DMS79 treated with DMSO at 0.1 percent for 48 hours (cell line): Measurements from ENCODE around the gene CDC42BPG.

ENCODE experiments used
- DNase-seq: peaks from one replicate; lab custom pipeline; 2025; lab: John Stamatoyannopoulos, UW

Gene CDC42BPG

DNA sequence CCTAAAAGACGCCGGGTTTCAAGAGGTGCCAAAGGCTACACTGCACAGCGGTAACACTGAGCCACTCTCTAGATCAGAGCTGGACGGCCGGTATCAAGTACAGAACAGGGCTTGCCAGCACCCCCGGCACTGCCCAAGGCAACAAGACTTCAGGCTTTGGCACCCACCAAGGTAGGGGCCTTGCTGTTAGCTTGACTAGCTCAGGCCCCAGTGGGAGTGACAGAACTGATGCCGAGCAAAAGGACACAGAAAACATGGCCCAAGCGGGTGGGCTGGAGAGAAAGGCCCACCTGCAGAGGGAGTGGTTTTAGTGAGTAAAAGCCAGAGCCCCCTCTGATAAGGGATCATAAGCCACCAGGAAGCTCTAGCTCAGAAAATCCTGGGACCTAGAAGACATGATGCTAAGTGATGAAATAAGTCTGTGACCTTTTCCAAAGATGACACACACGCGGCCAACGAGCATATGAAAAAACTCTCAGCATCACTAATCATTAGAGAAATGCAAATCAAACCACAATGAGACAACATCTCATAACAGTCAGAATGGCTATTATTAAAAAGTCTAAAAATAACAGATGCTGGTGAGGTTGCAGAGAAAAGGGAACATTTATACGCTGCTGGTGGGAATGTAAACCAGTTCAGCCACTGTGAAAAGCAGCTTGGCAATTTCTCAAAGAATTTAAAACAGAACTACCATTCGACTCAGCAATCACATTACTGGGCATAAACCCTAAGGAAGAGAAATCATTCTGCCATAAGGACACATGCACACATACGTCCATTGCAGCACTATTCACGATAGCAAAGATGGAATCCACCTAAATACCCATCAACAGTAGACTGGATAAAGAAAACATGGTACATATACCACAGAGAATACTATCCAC, 21.1 kb upstream of the CDC42BPG start:
- DNase-seq = no peak

DNA sequence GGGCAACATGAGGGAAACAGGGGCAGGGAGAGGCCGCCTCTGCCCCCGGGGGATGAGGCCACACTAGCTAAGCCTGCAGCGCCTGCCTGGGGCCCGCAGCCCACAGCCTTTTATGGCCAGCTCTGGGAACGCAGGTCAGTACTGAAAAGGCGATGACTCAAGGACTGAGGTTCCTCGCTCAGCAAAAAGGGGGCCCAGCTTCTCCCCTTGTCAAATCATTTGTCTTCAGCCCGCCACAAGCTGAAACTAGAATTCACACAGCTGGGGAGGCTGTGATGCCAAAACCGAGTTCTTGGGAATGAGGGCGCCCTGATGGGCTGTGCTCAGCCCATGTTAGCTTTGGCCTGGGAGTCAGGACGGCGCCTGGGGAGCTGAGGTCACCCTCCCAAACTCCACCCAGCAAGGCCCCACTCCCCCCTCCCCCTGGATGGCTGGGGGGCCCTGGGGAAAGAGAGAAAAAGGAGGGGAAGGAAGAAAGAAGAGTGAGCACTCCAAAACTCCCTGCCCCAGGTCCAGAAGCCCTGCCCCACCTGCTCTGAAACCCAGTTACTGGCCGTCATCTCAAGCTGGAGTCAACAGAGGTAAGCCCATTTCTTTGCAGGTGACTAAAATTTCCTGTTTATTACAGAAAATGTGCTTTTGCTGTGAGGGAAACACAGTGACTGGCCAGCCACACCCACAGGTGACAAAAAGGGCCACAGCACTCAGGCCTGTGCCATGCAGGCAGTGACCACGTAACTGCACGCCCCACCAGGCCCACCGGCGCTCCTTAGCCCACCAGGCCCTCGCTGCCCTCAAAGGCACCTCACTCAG, 20.2 kb upstream of the CDC42BPG start:
- no peak for DNase-seq

DNA sequence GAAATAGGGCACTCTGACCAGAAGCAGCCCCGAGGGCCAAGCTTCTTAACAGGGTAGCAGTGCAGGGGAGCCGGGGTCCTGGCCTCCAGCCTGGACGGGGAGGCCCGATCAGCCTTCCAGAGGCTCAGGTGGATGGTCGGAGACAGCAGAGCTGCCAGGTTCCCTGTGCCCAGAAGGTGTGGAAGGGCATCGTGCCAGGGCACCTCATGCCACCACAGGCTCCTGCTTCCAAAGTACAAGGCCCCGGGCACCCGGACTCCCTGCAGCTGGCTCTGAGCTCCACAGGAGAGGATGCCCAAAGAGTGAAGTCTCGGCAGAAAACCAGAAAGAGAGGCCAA, 19.7 kb upstream of the CDC42BPG start:
- no peak for DNase-seq

DNA sequence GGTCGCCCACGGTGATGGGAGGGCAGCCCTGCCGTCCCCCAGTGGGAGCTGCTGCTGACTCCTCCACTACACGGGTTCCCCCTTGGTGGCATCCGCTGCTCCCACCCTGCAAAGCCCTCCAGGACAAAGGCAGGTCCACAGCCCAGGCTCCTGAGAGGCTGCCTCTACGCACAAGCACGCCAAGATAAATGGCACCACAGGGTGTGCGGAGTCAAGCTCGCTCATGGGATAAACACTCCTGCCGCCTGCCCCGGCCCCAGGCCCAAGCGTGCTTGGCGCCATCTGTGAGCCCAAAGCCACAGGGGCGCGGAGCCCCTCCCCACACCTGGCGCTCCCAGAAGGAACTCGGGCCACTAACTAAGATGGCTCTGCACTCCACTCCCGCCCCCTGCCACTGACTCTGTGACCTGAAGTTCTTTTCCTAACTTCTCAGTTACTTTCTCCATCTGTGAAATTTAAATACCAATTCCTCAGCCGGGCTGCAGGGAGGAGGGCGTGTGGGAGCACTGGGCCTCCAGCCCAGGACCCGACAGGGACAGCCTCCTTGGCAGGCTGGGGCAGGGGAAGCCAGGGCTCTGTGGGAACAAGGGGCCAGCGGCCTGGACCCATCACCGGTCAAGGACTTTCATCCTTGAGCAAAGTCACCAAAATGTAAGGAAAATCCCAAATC, 19.1 kb upstream of the CDC42BPG start:
- peak; percentile 48 for DNase-seq

DNA sequence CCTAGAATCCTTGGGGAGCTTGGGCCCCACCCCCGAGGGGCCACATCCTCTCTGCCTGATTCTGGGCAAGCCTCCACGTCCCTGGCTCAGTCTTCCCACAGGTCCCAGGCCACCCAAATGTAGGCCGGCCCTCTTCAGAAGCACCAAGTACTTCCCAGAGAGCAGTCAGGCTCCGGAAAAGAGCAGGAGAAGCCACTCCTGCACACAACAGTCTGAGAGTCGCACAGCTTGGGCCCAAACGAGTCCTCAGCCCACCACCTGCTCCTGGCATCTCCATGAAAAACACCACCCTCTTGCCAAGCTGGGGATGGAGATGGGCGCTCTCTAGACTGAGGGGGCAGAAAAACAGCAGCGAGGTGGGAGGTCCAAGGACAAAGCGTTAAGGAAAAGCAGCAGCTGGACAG, 18.5 kb upstream of the CDC42BPG start:
- peak; percentile 48 for DNase-seq

DNA sequence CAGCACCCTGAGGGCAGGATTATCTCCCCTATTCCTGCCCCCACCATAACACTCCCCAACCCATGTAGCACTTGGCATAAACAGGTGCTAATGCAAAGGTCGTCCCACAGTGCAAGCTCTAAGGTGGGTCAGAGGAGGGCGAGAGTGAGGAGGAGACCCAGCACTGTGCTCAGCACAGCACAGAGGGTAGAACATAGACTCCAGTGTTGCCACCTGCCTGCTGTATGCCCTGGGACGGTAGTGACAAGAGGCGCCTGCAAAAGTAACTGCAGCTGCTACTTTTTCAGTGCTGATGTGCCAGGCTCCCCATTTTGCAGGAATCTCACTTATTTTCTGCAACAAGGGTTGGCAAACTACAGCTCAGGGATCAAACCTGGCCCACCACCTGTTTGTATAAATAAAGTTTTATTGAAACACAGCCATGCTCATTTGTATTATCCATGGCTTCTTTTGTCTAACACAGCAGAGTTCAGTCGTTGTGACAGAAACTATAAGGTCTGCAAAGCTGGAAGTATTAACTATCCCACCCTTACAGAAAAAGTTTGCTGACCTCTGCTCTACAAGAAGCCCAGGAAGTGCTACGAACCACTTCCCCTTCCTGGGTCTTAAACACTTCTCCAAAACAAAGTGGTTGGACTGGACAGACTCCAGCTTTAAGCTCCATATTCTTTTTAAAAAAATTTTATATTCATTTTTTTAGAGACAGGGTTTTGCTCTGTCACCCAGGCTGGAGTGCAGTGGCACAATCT, 16.9 kb upstream of the CDC42BPG start:
- no peak for DNase-seq

DNA sequence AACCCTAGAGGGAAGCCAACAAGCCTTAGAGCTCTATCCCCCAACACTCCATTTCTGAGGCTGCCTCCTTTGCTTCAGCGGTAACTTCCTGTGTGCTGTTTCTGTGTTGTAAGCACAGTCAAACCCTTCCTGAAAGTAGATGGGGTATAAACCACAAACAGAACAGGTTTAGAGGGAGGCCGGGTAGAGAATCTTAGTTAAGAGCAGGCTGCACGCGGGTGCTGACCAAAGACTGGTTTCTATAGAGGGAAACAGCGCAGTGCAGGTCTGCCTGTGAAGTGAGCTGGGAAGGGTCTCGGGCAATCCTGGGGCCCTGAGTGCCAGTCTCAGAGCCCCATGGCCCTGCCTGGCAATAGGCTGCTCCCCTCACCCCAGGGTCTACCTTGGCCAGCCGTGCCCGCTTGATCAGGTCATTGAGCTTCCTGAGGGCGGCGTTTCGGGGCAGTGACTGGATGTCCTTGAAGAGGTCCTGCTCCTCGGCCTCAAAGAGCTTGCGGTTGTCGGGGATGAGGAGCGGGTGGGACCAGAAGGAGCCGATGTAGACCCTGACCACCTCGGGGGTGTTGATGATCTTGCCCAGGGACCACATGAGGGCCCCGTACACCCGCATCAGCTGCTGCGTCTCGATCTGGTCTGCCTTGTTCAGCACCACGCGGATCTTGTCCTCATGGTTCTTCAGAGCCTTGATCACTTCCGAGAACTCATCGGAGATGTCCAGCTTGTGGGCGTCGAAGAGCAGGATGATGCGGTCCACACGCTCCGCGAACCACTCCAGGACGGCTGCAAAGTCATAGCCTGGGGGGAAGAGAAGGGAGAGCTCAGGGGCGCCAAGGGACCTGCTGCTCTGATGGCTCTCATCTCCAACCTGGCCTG, 15.3 kb upstream of the CDC42BPG start:
- no peak for DNase-seq

DNA sequence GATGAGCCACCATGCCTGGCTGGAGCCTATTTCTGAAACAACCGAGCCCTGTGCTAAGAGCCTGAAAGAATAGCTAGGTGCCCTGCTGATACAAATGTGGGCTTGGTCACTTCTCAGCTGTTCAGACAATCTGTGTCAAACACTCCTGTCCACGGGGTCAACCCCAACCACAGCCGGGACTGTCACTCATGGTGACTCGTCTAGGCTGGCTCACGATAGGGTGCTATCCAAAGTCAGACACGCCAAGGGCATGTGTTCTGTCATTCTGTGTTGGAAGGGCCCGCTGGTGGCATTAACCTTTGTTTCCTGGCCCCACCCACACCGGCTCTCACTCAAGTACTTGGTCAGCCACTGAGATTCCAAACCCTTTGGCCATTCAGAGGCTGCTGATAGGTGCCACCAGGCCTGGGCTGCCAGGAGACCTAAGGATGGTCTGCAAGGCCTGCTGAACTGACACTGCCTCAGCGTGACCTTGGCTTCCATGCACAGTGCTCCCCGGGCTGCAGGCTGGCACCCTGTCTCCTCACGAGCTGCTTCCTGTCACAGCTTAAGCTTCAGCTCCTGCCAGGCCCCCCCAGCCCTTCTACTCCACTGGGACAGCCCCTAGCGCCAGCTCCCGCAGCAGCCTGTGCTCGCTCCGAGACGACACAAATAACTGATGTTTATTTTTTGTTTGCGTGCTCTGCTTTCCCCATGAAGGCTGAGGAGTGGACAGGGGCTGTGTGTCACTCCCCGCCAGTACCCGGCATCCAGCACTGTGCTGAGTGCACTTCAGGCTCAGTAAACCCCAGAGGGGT, 14.2 kb upstream of the CDC42BPG start:
- DNase-seq = no peak

DNA sequence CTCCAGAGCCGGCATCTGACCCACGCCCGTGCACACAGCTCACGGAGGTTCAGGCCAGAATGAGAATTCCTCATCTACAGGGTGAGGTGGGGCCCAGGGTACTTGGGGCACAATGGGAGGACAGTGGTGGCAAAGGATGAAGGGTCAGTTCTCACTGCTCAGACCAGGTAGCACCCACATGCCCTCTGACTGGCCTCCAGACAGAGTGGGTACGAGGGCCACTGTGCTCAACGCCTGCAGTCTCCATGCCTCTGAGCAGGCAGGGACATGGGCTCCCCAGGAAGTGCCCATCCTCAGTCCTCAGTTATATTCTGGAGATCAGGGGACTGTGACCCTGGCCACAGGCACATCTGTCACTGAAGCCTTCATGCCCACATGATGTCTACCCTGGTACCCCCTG, 13.0 kb upstream of the CDC42BPG start:
- no peak for DNase-seq

DNA sequence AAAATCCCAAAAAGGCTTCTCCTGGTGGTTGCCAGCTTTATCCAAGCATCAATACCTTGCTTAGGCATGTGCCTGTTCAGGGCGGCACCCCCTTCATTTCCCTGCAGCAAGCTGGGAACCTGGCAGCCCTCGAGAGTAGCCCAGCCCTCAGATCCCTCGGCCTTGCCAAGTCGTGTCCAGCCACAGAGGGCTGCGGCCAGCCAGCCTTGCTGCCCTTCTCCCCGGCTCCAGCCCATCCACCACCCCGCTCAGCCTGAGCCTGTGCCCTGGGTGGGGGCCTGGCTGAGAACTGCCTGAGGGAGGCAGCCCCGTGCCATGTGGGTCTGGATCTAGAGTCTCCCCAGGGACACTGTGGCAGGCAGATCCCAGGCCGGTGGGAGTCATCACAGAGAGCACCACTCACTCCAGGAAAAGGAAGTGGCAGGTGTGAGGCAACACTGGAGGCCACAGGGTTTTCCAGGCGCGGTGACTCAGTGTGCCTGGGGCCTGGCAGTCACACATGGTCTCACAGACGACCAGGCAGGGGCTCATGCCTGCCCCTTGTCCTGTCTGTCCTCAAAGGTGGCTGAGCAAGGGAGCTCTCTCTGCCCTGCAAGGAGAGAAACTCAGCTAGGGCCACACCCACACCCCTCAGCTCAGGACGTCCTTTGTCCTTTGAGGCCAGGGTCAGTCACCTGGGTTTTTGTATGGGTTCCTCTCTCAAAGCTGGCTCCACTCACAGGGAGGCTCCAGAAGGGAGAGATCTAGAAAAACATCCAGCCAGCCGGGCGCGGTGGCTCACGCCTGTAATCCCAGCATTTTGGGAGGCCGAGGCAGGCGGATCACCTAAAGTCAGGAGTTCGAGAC, 12.2 kb upstream of the CDC42BPG start:
- no peak for DNase-seq

DNA sequence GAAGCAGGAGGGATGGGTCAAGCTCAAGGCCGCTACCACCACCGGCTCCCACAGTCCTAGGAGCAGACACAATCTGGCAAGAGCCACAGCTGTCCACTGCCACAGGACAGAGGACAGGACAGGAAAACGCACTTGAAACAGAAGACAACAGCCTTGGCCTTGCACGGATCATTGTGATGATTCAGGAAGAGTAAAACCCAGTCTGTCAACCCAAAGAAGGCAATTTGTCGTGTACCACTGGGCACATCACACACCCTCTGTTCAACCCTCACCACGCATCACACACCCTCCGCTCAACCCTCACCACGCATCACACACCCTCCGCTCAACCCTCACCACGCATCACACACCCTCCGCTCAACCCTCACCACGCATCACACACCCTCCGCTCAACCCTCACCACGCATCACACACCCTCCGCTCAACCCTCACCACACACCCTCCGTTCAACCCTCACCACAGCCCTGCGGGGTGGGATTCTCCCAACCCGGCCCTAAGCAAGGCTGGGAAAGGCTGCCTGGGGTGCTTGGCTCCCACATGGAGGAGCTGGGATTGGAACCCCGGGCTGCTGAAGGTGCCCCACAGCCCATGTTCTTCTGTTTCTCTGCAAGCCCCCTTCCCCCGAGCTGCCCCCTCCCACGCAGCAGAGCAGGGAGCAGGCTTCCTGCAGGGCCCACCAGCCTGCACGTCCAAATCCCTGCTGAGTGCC, 11.3 kb upstream of the CDC42BPG start:
- no peak for DNase-seq

DNA sequence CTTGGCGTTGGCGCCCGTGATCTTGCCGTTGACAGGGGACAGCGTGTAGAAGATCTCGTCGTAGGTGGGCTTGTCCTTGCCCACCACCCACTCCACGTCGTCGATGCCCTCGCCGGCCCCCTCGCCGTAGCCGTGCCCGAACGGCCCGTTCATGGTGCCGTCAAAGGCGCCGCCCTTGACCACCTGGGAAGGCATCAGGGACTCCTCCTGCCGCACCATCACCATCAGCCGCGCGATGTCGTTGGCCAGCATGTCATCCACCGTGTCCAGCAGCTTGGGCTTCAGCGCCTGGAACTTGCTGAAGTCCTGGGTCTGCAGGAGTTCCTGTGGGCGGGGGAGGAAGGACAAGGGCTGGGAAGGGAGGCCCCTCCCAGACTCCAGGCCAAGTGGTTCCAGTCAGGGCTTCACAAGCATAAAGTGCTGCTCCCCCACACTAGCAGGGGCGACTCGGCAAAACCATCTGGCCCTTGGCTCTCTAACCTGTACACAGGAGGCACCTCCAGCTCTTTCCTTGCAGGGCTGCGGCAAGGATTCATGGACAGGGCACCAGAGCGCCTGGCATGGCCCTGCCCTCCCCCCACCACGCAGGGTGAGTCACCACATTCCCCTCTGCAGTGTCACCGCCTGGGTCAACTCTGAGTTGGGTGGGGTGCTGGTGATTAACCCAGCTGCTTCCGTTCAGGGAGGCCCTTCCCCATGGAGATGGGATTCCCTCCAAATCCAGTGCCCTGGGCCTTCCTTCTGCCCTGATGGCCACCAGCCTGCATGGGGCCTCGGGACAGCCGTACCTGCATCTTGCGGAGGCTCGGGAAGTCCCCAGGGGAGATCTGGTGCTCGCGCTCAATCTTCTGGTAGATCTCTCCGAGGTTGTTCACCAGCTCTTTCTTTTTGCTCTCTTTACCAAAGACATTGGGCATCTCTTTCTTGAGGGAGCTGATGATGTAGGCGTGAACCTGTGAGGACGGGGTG, 10.4 kb upstream of the CDC42BPG start:
- no peak for DNase-seq

DNA sequence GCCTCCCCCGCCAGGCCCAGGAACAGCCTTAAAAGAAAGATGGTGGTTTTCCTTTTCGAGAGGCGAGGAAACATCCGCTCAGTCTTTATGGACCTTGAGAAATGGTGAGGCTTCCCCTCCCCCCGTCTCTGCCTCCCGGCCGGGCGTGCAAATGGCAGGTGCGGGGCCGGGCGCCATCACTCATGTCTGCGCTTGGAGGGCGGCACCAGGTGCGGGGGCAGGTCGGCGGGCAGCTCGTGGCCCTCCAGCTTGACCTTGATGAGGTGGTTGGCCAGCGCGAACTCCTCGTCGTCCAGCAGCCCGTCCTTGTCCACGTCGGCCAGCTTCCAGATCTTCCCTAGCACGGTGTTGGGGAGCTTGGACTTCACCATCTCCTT, 9.7 kb upstream of the CDC42BPG start:
- DNase-seq = no peak

DNA sequence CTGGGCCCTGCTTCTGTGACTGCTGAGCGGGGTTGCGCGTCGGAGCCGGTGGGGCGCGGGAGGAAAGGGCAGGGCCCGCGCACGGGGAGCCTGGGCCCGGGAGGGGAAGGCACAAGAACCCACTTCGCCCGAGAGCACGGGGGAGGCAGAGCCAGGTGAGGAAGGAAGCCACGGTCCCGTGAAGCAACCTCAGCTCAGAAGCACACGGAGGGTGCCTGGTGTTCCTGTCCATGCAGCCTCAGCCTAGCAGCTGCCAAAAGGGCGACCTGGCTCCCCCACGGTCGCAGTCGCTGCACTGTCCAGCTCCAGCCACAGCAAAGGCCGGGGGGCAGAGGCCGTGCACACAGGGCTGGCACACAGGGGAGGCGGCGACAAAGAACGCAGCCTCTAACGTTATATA, 9.3 kb upstream of the CDC42BPG start:
- DNase-seq = no peak

DNA sequence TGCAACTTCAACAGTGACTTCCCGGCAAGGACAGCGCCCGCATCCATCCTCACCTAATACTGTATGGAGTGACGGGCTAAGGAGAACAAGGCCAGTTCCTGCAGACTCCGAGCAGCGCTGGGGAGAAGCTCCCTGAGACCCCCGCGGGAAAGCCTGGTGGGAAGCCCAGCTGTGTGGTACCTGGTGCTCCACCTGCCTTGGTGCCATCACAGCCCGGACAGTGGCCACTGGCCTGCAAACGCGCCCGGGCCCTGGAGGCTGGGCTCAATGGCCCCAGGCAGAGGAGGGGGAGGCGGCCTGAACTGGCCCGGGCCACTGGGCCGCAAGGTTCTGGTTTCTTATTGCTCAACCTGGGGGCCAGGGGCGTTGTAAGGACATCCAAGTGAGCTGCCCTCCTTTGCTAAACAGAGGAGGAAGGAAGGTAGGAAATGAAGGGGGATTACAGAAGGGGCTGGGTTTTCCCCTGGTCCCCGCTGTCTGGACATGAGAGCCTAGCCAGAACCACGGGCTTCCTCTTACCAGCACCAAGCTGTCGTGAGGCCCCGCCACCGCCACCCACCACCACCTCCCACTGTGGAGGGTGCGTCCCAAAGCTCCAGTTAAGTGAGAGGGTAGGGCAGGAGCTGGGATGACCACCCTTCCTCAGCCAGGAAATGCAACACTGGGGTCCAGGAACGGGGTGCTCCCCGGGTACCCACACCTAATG, 8.5 kb upstream of the CDC42BPG start:
- no peak for DNase-seq

DNA sequence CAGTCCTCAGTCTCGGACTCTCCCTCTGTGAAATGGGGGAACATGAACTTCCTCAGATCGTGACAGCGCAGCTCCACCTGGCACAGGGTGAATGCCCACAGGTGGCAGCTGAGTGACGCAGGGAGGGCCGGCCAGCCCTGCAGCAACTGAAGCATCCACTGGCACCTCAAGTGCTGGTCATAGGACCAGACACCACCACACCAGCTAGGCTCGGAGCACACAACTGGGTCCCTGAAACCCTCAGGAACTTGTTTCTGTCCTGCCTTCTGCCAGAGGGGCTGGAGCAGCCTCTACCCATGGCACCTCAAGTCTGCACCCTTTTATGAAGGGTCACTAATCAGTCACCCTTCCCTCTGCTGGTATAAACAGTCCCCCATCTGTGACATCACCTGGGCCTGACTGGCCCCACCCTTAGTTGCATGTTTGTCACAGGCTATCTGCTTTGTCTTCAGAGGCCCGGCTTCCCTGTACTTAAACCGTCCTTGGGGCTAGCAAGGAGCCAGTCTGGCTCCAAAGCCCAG, 7.4 kb upstream of the CDC42BPG start:
- no peak for DNase-seq
